GM18870 (cell line): ENCODE results near the gene PPFIBP1.
"Not testable (repeated sequence)": the region's sequence is repeated elsewhere in the genome, so short reads cannot be mapped to it uniquely, and the experiment has no call there.

Experiments used
- ATAC-seq: cut with Tn5 transposase; IDR thresholded peaks from one replicate; pipeline ENCODE4 v1.9.1; 2021; ENCODE audit warnings: moderate library complexity; ENCODE audit not compliant: unreplicated experiment

Gene PPFIBP1

GRCh38 chr12:27696864-27697564, 173.0 kb downstream of the PPFIBP1 start:
- no peak for ATAC-seq

- ATAC-seq = peak; percentile 91
Measured at GRCh38 chr12:27703720-27704452, 179.9 kb downstream of the PPFIBP1 start.

GRCh38 chr12:27705263-27705662, 181.3 kb downstream of the PPFIBP1 start:
- no peak for ATAC-seq

DNA sequence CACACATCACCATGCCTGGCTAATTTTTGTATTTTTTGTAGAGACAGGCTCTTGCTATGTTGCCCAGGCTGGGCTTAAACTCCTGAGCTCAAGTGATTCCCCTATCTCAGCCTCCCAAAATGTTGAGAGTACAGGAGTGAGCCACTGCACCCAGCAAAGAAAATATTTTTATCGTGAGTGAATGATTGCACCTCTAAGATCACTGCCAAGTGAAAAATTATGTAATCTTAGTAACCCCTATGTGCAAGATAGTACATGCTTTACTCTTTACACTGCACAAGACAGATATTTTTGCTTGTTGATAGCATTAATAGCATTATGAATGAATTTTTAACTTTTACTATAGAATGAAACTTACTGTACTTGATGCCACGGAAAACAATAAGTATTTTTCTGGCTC, 183.2 kb downstream of the PPFIBP1 start:
- ATAC-seq = no peak

DNA sequence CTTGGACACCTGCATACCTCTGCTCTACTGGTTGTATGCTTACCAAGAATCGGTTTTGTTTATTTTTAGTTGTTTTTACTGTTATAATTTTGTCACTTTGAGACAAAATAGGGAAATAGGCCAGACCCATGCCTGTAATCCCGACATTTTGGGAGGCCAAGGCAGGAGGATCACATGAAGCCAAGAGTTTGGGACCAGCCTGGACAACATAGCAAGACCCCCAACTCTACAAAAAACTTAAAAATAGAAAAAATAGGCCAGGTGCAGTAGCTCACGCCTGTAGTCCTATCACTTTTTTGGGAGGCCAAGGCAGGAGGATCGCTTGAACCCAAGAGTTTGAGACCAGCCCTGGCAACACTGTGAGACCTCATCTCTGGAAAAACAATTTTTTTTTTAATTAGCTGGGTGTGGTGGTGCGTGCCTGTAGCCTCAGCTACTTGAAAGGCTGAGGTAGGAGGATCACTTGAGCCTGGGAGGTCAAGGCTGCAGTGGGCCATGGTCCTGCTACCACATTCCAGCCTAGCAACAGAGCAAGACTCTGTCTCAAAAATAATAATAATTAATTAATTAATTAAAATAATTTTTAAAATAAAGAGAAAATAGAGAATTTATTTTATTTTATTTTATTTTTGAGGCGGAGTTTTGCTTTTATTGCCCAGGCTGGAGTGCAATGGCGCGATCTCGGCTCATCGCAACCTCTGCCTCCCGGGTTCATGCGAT, 185.4 kb downstream of the PPFIBP1 start:
- no peak for ATAC-seq

DNA sequence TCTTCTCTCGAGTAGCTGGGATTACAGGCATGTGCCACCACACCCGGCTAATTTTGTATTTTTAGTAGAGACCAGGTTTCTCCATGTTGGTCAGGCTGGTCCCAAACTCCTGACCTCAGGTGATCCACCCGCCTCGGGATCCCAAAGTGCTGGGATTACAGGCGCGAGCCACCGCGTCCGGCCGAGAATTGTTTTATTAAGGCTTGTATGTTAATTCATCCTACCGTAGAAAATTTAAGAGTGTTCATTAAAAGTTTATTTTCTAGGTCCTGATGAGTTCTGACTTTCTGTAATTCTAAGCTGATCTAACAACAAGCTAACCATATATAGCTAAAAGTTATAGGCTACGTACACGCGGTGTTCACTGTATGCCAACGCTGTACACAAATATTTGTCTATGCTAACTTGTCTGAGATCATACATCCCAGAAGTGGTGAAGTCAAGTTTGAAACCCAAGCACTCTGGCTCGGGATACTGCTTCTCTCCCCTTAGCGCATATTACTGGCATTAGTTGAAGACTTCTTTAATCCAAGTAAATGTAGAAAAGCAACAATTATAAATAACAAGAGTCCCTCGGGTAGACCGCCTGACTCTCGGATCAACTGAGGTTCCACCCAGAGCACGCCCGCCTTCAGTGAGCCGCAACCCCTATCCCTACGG, 186.1 kb downstream of the PPFIBP1 start:
- ATAC-seq = peak; percentile 52

- ATAC-seq = peak; percentile 89
Measured at GRCh38 chr12:27710592-27711316, 186.7 kb downstream of the PPFIBP1 start, which contains the start of gene MRPS35. MRPS35 (plus strand) TSS chr12:27710832; CDS start chr12:27710844, 12 bp downstream.

DNA sequence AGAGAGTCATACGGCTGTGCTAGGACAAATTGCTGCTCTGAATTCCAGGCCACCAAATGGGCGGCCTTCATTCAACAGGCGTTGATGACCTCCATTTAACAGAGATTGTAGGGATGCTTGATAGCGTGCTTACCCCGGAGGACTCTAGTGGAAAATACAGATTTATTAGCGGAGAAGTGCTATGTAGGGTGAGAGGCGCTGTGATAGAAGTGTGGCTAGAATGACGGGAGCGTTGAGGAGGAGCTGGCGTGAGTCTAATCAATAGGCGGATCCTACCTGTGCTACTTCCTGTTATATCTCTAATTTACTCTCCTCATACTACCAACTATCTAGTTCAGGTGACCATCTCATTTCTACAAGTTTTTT, 187.3 kb downstream of the PPFIBP1 start:
- no peak for ATAC-seq

GRCh38 chr12:27711967-27712366, 188.0 kb downstream of the PPFIBP1 start:
- ATAC-seq = no peak

DNA sequence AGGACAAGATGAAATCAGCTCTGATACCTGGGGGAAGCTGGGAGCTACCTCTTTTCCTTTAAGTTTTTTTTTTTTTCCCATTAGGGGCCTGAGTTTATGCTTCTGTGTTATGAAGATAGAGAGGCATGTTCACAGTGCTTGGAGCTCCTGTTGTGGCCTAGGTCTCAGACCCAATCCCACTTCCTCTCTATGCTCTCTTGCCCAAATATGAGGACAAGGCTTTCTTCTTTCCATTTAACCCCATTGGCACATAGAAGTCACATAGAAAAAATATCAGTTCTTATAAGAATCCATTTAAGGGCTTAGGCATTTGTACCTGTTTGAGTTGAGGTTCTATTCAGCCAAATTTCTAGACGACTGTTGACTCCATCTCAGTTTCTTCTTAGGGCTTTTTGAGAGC, 199.2 kb downstream of the PPFIBP1 start:
- ATAC-seq = no peak

DNA sequence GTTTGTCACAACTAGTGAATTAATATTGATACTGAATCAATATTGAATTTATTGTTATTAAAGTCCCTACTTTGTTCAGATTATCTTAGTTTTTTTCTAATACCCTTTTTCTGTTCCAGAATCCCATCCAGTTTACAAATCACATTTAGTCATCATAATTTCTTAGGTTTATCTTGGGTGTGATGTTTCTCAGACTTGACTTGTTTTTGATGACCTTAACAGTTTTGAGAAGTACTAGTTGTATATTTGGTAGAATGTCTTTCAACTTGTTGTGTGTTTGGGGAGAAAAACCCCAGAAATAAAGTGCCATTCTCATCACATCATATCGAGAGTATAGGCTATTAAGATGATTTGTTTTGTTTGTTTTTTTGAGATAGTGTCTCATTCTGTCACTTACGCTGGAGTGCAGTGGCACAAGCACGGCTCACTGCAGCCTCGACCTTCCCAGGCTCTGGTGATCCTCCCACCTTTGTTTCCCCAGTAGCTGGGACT, 206.1 kb downstream of the PPFIBP1 start:
- no peak for ATAC-seq

DNA sequence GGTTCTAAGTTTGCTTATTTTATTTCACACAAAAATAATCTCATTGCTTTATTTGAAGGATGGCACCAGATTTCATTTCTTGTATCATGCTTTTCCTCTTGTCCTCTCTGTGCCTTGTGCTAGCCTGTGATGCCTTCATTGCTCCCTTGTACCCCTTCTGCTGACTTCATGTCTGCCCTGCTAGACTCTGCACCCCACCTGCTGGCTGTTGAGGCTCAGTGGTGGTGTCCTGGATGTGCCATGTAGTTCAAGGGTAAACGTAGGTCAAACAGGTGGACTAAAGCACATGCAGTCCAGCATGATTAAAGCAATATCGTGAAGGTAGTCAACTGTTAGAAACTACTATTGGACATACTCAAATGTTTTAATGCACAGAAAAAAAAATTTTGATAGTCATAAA, 208.3 kb downstream of the PPFIBP1 start:
- no peak for ATAC-seq

DNA sequence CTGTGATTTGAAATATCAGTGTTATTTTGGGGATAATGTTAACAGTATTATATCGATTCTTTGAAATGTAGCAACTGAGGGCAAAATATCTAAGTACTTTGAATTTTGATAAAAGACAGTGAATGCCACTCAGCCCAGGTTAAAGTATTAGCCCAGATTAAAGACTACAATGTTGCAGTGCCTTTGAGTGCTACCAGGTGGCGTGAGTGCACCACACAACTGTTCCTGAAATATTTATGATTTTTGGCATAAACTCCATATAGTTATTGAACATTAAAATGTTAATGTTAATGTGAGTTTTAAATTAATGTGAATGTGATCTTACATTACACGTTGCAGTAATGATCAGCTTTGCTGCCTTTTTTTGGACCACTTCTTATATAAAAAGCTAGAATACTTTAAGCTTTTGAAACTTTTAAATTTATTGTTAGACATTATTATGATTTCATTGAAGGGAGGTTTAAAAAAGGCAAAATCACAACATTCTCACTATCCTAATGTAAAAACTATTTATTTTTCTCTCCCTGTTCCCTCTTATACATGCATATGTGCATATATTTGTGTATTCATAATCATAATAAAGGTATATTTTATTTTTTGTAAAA, 209.1 kb downstream of the PPFIBP1 start:
- peak; percentile 63 for ATAC-seq

DNA sequence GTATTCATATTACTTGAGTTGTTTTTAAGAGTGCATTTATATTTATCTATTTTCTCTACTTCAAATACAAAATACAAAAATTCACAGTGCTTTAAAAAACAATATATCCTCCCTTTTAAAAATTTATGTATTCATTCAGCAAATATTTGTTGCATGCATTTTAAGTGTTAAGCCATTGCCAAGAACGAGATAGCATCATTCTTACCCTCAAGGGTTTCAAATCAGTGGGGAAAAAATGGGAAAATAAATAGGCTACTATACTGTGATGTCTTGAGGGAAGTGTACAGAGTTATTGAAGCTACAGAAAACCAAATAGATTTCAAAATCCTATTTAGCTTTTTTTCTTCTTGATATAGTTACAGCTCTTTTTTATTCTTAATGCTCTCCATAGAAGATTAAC, 209.8 kb downstream of the PPFIBP1 start:
- ATAC-seq = no peak

DNA sequence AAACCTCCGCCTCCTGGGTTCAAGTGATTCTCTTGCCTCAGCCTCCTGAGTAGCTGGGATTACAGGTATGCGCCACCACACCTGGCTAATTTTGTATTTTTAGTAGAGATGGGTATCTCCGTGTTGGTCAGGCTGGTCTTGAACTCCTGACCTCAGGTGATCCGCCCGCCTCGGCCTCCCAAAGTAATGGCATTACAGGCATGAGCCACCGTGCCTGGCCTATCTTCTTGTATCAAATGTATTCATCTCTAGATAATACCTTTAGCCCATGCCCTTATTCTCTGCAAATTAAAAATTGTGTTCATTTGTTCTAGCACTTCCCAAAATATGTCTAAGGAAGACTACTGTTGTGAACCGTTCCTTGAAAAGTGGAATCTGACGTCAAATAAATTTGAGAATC, 210.3 kb downstream of the PPFIBP1 start:
- not testable (repeated sequence) for ATAC-seq

- no peak for ATAC-seq
Measured at GRCh38 chr12:27743601-27744000, 219.6 kb downstream of the PPFIBP1 start.
